ENCODE results near the gene LRP1. TPM values are rescaled to one million over a fixed set of nuclear protein-coding genes. Genes with fewer than 3 reads are reported as not detected.

LRP1 gene
- total and polyA plus RNA-seq, 2 of the 4 experiments (the other 2 are of a cell fraction): 73.1 to 142 TPM

- in situ Hi-C loops (cut with MboI; ENCODE audit: low sequenced_read_pairs): no loop called here
- peaks cover 41% of the 10 kb centered on the region for H3K4me1 ChIP-seq (ENCODE audit: control insufficient read depth, insufficient read depth, low read length)
- H2AK9ac ChIP-seq (replicated peaks; ENCODE audit: low read depth, low read length, poor library complexity): peak overlapping the region; percentile 84
- ATAC-seq (ENCODE audit: low read depth) (no peak), DNase-seq (no peak)
- H2AFZ ChIP-seq (replicated peaks; ENCODE audit: low read length, poor library complexity): no peak overlapping the region
- peak overlapping the region; percentile 27 for H3K27ac ChIP-seq (ENCODE audit: insufficient read depth, low read length)
- H3K4me2 ChIP-seq (ENCODE audit: low read depth, low read length): peak overlapping the region; percentile 38; the same call in 1 of the 2 replicates
- TF ChIP-seq ELK1 (IDR thresholded peaks at IDR 0.05; ENCODE audit: borderline replicate concordance, low read depth, low read length) (no peak), CHD1 (IDR thresholded peaks at IDR 0.05; ENCODE audit: low read depth, low read length) (no peak), RAD21 (IDR thresholded peaks at IDR 0.05; ENCODE audit: low read length) (no peak), NFE2L2 (IDR thresholded peaks at IDR 0.05; ENCODE audit: low read depth, low read length) (no peak), CTCF (conservative IDR thresholded peaks at IDR 0.05; ENCODE audit: low read depth, low read length) (no peak), SMC3 (IDR thresholded peaks at IDR 0.05; ENCODE audit: low read depth, low read length) (no peak)
- ChIA-PET POLR2A (ENCODE audit: unreplicated experiment) (interaction anchor here (0.8 to 1.4 kb wide), 2 partner anchors 19 to 36 kb away, joined by 5 read pairs; partner anchors contain the start of genes LRP1 and STAT6), CTCF (interaction anchor here (1.0 to 2.0 kb wide), 4 partner anchors 19 to 36 kb away, joined by 3 to 8 read pairs (median 5); partner anchors contain the start of genes LRP1 and STAT6)
- no peak overlapping the region; the same call in 1 of the 2 replicates for H3K4me3 ChIP-seq (ENCODE audit: insufficient read depth, low read depth, low read length)
- H2AK5ac ChIP-seq (ENCODE audit: low read depth, low read length): peak overlapping the region; percentile 42; the same call in 1 of the 2 replicates
- H3K56ac ChIP-seq (ENCODE audit: extremely low read depth, insufficient read depth, low read length): no peak overlapping the region
- peaks cover 65% of the 10 kb centered on the region for H3K36me3 ChIP-seq (ENCODE audit: control insufficient read depth, insufficient read depth, low read length)
- peak overlapping the region; percentile 39 for H2BK5ac ChIP-seq (ENCODE audit: low read depth, low read length, poor library complexity, severe bottlenecking)
- no peak overlapping the region for H2BK20ac ChIP-seq (ENCODE audit: low read depth, low read length)
- H3K9me1 ChIP-seq (ENCODE audit: insufficient read depth, low read length): peaks cover 4% of the 10 kb centered on the region; the same call in 1 of the 2 replicates
- no peak overlapping the region for H4K5ac ChIP-seq (ENCODE audit: low read depth, low read length)
- no peak overlapping the region for H3K4ac ChIP-seq (ENCODE audit: low read depth, low read length)
- no peak overlapping the region for H2BK120ac ChIP-seq (ENCODE audit: low read depth, low read length)
- H3K18ac ChIP-seq (ENCODE audit: low read depth, low read length): no peak overlapping the region
- intact Hi-C loops (cut with micrococcal nuclease): no loop called here
- BruUV-seq (replicated peaks): no TSS peak
- 74% methylated on average over 4 of the region's 5 CpGs; no CpG with 5 or more reads in 1 of the 2 experiments for WGBS, 2 experiments (ENCODE audit: extremely low coverage in 2 of 2, insufficient read length in 1 of 2)
- peak overlapping the region; percentile 20; the same call in 1 of the 2 replicates for H3K14ac ChIP-seq (replicated peaks; ENCODE audit: low read depth, low read length)
- no peaks in the 10 kb centered on the region for H3K27me3 ChIP-seq (ENCODE audit: control insufficient read depth, insufficient read depth, low read length)
- H4K91ac ChIP-seq (ENCODE audit: insufficient read depth, low read depth, low read length): no peak overlapping the region
- H3K9ac ChIP-seq (ENCODE audit: low read depth, low read length): peak overlapping the region; percentile 58
- H3K9me3 ChIP-seq (ENCODE audit: control insufficient read depth, insufficient read depth, low read length): no peaks in the 10 kb centered on the region
- H4K8ac ChIP-seq (ENCODE audit: low read depth in 2 of 2, low read length in 2 of 2): peak overlapping the region in 1 of 2 experiments; percentile 18; a peak in 2 of 4 replicates
- peaks cover 13 to 64% of the 10 kb centered on the region in 2 experiments for H3K79me1 ChIP-seq (ENCODE audit: low read depth in 1 of 2, low read length in 2 of 2)
- H3K23ac ChIP-seq (ENCODE audit: low read depth, low read length): peak overlapping the region; percentile 82; the same call in 1 of the 2 replicates
- dilution Hi-C loops (cut with HindIII; ENCODE audit: low sequenced_read_pairs, unreplicated experiment): no loop called here
- peaks cover 67% of the 10 kb centered on the region for H4K20me1 ChIP-seq (ENCODE audit: insufficient read depth, low read length)
- H2BK15ac ChIP-seq (ENCODE audit: low read depth, low read length): no peak overlapping the region
These were observed 35.8 kb upstream of the LRP1 start for GRCh38 chr12:57092529-57092862.

All from IMR-90 (cell line).